ENCODE measurements around the gene HNRNPH1.
A peak's percentile ranks its signal among the peaks of the same experiment; 100 is the strongest.
"Not testable (repeated sequence)": the region's sequence is repeated elsewhere in the genome, so short reads cannot be mapped to it uniquely, and the experiment has no call there.

HNRNPH1 gene

GRCh38 chr5:179639296-179639695 is 15.8 kb upstream of the HNRNPH1 start:
- DNase-seq (ENCODE audit: extremely low read depth, low read depth): not testable (repeated sequence)

GRCh38 chr5:179634370-179635172 is 11.1 kb upstream of the HNRNPH1 start:
- DNase-seq (ENCODE audit: extremely low read depth, low read depth); H3K4me3 ChIP-seq (replicated peaks; ENCODE audit: low read depth, low read length): not testable (repeated sequence)

More at GRCh38 chr5:179639296-179639695, 15.8 kb upstream of the HNRNPH1 start:
- H3K4me3 ChIP-seq (replicated peaks; ENCODE audit: low read depth, low read length): not testable (repeated sequence)

- H3K4me3 ChIP-seq (replicated peaks; ENCODE audit: low read depth, low read length): peak overlapping the region; percentile 44
- DNase-seq (ENCODE audit: extremely low read depth, low read depth): not testable (repeated sequence)
These were observed 10.3 kb upstream of the HNRNPH1 start for GRCh38 chr5:179633501-179634369.

- peak overlapping the region; percentile 95 for H3K4me3 ChIP-seq (replicated peaks; ENCODE audit: low read depth, low read length)
- DNase-seq (ENCODE audit: extremely low read depth, low read depth): no peak
- TF ChIP-seq CTCF (IDR thresholded peaks at IDR 0.05; ENCODE audit: low read depth, low read length, missing control alignments): no peak
These were observed 1.4 kb upstream of the HNRNPH1 start for GRCh38 chr5:179624841-179625271.

- H3K4me3 ChIP-seq (replicated peaks; ENCODE audit: low read depth, low read length): peak overlapping the region; percentile 95
- no peak for TF ChIP-seq CTCF (IDR thresholded peaks at IDR 0.05; ENCODE audit: low read depth, low read length, missing control alignments)
- peak; percentile 72 for DNase-seq (ENCODE audit: extremely low read depth, low read depth)
These were observed 653 bp upstream of the HNRNPH1 start for GRCh38 chr5:179623906-179624741.

GRCh38 chr5:179621551-179622214 is 1.8 kb downstream of the HNRNPH1 start:
- TF ChIP-seq CTCF (IDR thresholded peaks at IDR 0.05; ENCODE audit: low read depth, low read length, missing control alignments): no peak
- no peak for DNase-seq (ENCODE audit: extremely low read depth, low read depth)
- peak overlapping the region; percentile 95 for H3K4me3 ChIP-seq (replicated peaks; ENCODE audit: low read depth, low read length)

GRCh38 chr5:179620703-179621350 is 2.6 kb downstream of the HNRNPH1 start:
- no peak for DNase-seq (ENCODE audit: extremely low read depth, low read depth)
- peak overlapping the region; percentile 95 for H3K4me3 ChIP-seq (replicated peaks; ENCODE audit: low read depth, low read length)
- no peak for TF ChIP-seq CTCF (IDR thresholded peaks at IDR 0.05; ENCODE audit: low read depth, low read length, missing control alignments)

Measured in HFF-Myc (cell line).